Activated CD4-positive, alpha-beta memory T cell treated with anti-CD3 and anti-CD28 coated beads, Interleukin-2, amount 10 ng/mL, durations not matched to agents 7 days and 5 days (primary cell): ENCODE data around the gene MMP20. TPM values are rescaled to one million over a fixed set of nuclear protein-coding genes. Genes with fewer than 3 reads are reported as not detected.

Experiments
- CTCF ChIA-PET: fragments of 350-600 bp; sonication (Branson Sonifier 250); formaldehyde crosslinking; loops from one replicate; lab custom pipeline; 2021; ENCODE audit warnings: antibody characterized with exemption, inconsistent platforms; lab: Charles Lee
- POLR2A ChIA-PET: fragments of 350-600 bp; sonication (Branson Sonifier 250); formaldehyde crosslinking; loops from one replicate; lab custom pipeline; 2021; ENCODE audit warnings: antibody characterized with exemption; lab: Charles Lee
- DNase-seq: peaks from one replicate; pipeline ENCODE4 v3.0.0-alpha.2; 2020
- H3K27ac Mint-ChIP-seq: one replicate; pipeline ENCODE4 v1.8.0; 2021; ENCODE audit warnings: mild to moderate bottlenecking, mixed read lengths
- H3K27me3 Mint-ChIP-seq: one replicate; pipeline ENCODE4 v1.8.0; 2021; ENCODE audit warnings: mixed read lengths
- H3K36me3 Mint-ChIP-seq: one replicate; pipeline ENCODE4 v1.8.0; 2021; ENCODE audit warnings: low read depth, mixed read lengths
- H3K4me1 Mint-ChIP-seq: one replicate; pipeline ENCODE4 v1.8.0; 2021; ENCODE audit warnings: mixed read lengths
- H3K4me3 Mint-ChIP-seq: one replicate; pipeline ENCODE4 v1.8.0; 2021; ENCODE audit warnings: mild to moderate bottlenecking, mixed read lengths
- H3K9me3 Mint-ChIP-seq: one replicate; pipeline ENCODE4 v1.8.0; 2021; ENCODE audit warnings: mixed read lengths
- total RNA-seq, 2 experiments: library from RNA; stranded (reverse); gene quantifications; one replicate each; pipeline ENCODE4 v1.2.3, GENCODE V29; 2021

Gene MMP20
- total RNA-seq, 2 experiments from 2014 or later, result not detected

DNA sequence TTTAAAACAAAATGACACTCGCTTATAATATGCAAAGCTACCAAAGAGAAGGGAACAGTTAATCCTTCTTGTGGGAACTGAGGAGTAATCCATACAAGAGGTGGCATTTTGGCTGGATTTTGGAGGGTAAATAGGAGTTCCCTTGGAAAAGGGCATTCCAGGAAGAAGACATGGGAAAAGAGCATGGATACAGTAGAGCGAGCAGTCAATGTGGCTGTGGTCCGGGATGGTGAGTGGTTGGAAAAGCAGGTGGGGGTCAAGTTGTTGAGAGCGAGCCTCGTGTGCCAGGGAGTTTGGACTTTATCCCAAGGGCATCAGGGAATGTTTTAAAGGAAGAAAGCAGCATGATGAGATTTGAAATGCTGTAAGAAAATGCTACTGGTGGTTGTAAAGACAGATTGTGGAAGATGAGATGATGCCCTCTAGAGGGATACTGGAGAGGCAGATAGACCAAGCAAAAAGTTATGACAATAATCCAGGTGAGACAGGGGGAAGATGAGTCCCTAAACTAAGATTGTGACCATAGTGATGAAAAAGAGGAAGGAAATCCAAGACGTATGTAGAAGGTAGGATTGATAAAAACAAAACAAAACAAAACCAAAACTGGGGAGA, 90.8 kb downstream of the MMP20 start:
- CTCF ChIA-PET, result no interaction called here
- POLR2A ChIA-PET, result no interaction called here
- Mint-ChIP-seq H3K36me3 (no peaks in the 10 kb centered on the region), H3K9me3 (no peaks in the 10 kb centered on the region), H3K4me1 (no peaks in the 10 kb centered on the region), H3K27me3 (peaks cover 25% of the 10 kb centered on the region), H3K4me3 (no peak overlapping the region), H3K27ac (no peak overlapping the region)
- DNase-seq, result no peak

DNA sequence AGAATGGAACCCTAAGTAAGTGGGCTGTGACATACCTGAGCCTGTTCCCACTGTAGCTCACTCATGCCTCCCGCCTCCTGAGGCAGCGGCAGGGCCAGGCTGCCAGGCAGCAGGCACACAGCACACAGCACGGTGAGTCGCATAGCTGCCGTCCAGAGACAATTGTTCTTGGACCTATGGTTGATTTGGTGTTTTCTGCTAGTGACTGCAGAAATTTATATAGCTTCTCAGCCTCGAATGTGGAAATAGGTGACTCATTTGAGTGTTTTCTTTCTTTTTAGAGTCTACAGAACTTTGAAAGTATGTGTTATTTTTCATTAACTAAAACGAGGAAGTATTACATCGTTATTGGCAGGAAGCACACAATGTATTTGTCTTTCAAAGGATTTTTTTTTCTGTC, 94.6 kb downstream of the MMP20 start, which contains the start of gene MMP7:
TSS of gene MMP7 (minus strand) at position 190 of the 400 bp plus-strand sequence. CDS start at position 143, 47 bp downstream.
- DNase-seq, result no peak
- ChIA-PET POLR2A (no interaction called here), CTCF (no interaction called here)
- Mint-ChIP-seq H3K4me3 (no peak within 1 kb of the TSS), H3K27me3 (peaks cover 15% of the 10 kb centered on the region), H3K27ac (no peak within 1 kb of the TSS), H3K36me3 (no peaks in the 10 kb centered on the region), H3K9me3 (no peaks in the 10 kb centered on the region), H3K4me1 (no peaks in the 10 kb centered on the region)

DNA sequence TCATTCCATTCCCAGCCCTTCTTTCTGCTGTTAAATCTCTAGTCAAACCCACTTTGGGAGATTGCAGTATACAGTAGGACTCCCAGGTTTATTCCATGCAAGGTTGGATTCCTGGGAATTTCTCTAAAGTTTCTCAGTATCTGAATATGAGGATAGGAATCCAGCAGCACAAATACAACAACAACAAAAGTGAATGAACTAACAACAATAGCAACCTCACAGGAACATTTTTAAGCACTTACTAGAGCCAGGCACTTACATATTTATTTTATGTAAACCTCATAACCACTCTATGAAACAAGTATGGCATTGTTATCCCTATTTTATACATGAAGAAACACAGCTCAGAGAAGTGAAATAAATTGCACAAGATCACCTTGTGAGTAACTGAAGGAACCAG, 96.5 kb downstream of the MMP20 start:
- DNase-seq, result no peak
- H3K4me1 Mint-ChIP-seq, result no peaks in the 10 kb centered on the region
- no peak overlapping the region for H3K4me3 Mint-ChIP-seq
- CTCF ChIA-PET, result no interaction called here
- POLR2A ChIA-PET, result no interaction called here
- H3K27ac Mint-ChIP-seq, result no peak overlapping the region
- H3K36me3 Mint-ChIP-seq, result no peaks in the 10 kb centered on the region
- peaks cover 5% of the 10 kb centered on the region for H3K27me3 Mint-ChIP-seq
- H3K9me3 Mint-ChIP-seq, result no peaks in the 10 kb centered on the region

GRCh38 chr11:102527684-102528083, 97.4 kb downstream of the MMP20 start:
- no peaks in the 10 kb centered on the region for H3K9me3 Mint-ChIP-seq
- no peak for DNase-seq
- POLR2A ChIA-PET, result no interaction called here
- peaks cover 6% of the 10 kb centered on the region for H3K27me3 Mint-ChIP-seq
- peaks cover under 1% of the 10 kb centered on the region for H3K4me1 Mint-ChIP-seq
- no peak overlapping the region for H3K27ac Mint-ChIP-seq
- no peak overlapping the region for H3K4me3 Mint-ChIP-seq
- CTCF ChIA-PET, result no interaction called here
- no peaks in the 10 kb centered on the region for H3K36me3 Mint-ChIP-seq

- Mint-ChIP-seq H3K36me3 (no peaks in the 10 kb centered on the region), H3K27me3 (peaks cover 6% of the 10 kb centered on the region), H3K9me3 (no peaks in the 10 kb centered on the region), H3K4me1 (peaks cover 4% of the 10 kb centered on the region), H3K4me3 (no peak overlapping the region), H3K27ac (no peak overlapping the region)
- ChIA-PET POLR2A (no interaction called here), CTCF (no interaction called here)
- no peak for DNase-seq
Observed at GRCh38 chr11:102527041-102527440, 98.1 kb downstream of the MMP20 start.

Other genes with a start within 250 kb of the MMP20 start
- 100 to 1,000 TPM; 331 to 343 TPM for gene TMEM123, start 172.6 kb downstream of the MMP20 start, total RNA-seq
- gene MMP7, start 94.6 kb downstream of the MMP20 start, total RNA-seq, result not detected
- gene MMP27, start 80.4 kb upstream of the MMP20 start, total RNA-seq, result not detected
- not detected for gene MMP8, start 99.6 kb upstream of the MMP20 start, total RNA-seq
- gene MMP10, start 155.3 kb upstream of the MMP20 start, total RNA-seq, result under 1 TPM in 1 of 2 experiments, not detected in 1; 0.58 TPM
- not detected for gene MMP1, start 172.8 kb upstream of the MMP20 start, total RNA-seq
- not detected for gene MMP3, start 218.3 kb upstream of the MMP20 start, total RNA-seq
- gene MMP12, start 249.7 kb upstream of the MMP20 start, total RNA-seq, result not detected